Liver (tissue), 9 donors: ENCODE measurements around the gene SUCNR1. TPM values are rescaled to one million over a fixed set of nuclear protein-coding genes. Genes with fewer than 3 reads are reported as not detected.
A peak's percentile ranks its signal among the peaks of the same experiment; 100 is the strongest.

Experiments used
- DNase-seq: peaks from one replicate; pipeline ENCODE4 v3.0.0-alpha.2; 2017; ENCODE audit warnings: low spot score
- H3K27ac ChIP-seq, 2 donors: one replicate each; pipeline ENCODE4 v1.7.0; 2013; ENCODE audit warnings: inconsistent platforms in 2 of 2, low read length in 2 of 2, control low read depth in 1 of 2, low read depth in 1 of 2, mild to moderate bottlenecking in 1 of 2
- H3K27me3 ChIP-seq, 4 donors: one replicate each; pipeline versions ENCODE4 v1.6.1 to v1.7.0; 2013; ENCODE audit warnings: low read length in 3 of 4, inconsistent platforms in 1 of 4, mild to moderate bottlenecking in 1 of 4, moderate library complexity in 1 of 4; ENCODE audit not compliant: control insufficient read depth in 4 of 4, insufficient read depth in 4 of 4
- H3K36me3 ChIP-seq, 4 donors: one replicate each; pipeline versions ENCODE4 v1.6.1 to v1.7.0; 2013; ENCODE audit warnings: low read length in 3 of 4, mild to moderate bottlenecking in 3 of 4, low read depth in 1 of 4, moderate library complexity in 1 of 4; ENCODE audit not compliant: control insufficient read depth in 4 of 4, insufficient read depth in 3 of 4
- H3K4me1 ChIP-seq, 4 donors: one replicate each; pipeline versions ENCODE4 v1.6.1 to v1.7.0; 2013; ENCODE audit warnings: low read length in 3 of 4, mild to moderate bottlenecking in 3 of 4, moderate library complexity in 1 of 4; ENCODE audit not compliant: control insufficient read depth in 4 of 4, insufficient read depth in 4 of 4
- H3K4me3 ChIP-seq, 3 donors: one replicate each; pipeline versions ENCODE4 v1.6.1 to v1.7.0; 2013; ENCODE audit warnings: low read length in 3 of 3, control low read depth in 1 of 3, low read depth in 1 of 3, mild to moderate bottlenecking in 1 of 3
- H3K9ac ChIP-seq, 2 donors: one replicate each; pipeline ENCODE4 v1.7.0; 2013; ENCODE audit warnings: low read length in 2 of 2, mild to moderate bottlenecking in 2 of 2, moderate library complexity in 2 of 2, control low read depth in 1 of 2, low read depth in 1 of 2
- H3K9me3 ChIP-seq, 4 donors: one replicate each; pipeline versions ENCODE4 v1.6.1 to v1.7.0; 2013; ENCODE audit warnings: low read length in 3 of 4; ENCODE audit not compliant: control insufficient read depth in 4 of 4
- EGR1 ChIP-seq, 2 donors: IDR thresholded peaks; 2 replicates each; pipeline ENCODE4 v1.6.1; 2016 to 2018; ENCODE audit warnings: antibody characterized with exemption in 2 of 2, low read depth in 2 of 2
- FOXA1 ChIP-seq: IDR thresholded peaks from 2 replicates; pipeline ENCODE4 v1.6.1; 2016; ENCODE audit warnings: antibody characterized with exemption
- GABPA ChIP-seq, 2 donors: IDR thresholded peaks in 1 of 2; conservative IDR thresholded peaks in 1 of 2; 2 replicates each; pipeline ENCODE4 v1.6.1; 2016; ENCODE audit warnings: antibody characterized with exemption in 2 of 2, mild to moderate bottlenecking in 1 of 2, moderate library complexity in 1 of 2
- HNF4A ChIP-seq, 2 donors: conservative IDR thresholded peaks; 2 replicates each; pipeline ENCODE4 v1.6.1; 2016; ENCODE audit warnings: antibody characterized with exemption in 2 of 2, mild to moderate bottlenecking in 2 of 2
- HNF4G ChIP-seq: IDR thresholded peaks from 2 replicates; pipeline ENCODE4 v1.6.1; 2016; ENCODE audit warnings: antibody characterized with exemption
- JUND ChIP-seq, 2 donors: IDR thresholded peaks; 2 replicates each; pipeline ENCODE4 v1.6.1; 2016; ENCODE audit warnings: antibody characterized with exemption in 2 of 2
- MAX ChIP-seq: IDR thresholded peaks from 2 replicates; pipeline ENCODE4 v1.6.1; 2016; ENCODE audit warnings: antibody characterized with exemption
- NR2F2 ChIP-seq: IDR thresholded peaks from 2 replicates; pipeline ENCODE4 v1.6.1; 2016; ENCODE audit warnings: antibody characterized with exemption
- RAD21 ChIP-seq, 2 donors: IDR thresholded peaks; 2 replicates each; pipeline ENCODE4 v1.6.1; 2016; ENCODE audit warnings: antibody characterized with exemption in 2 of 2, mild to moderate bottlenecking in 2 of 2
- RXRA ChIP-seq, 2 donors: IDR thresholded peaks; 2 replicates each; pipeline ENCODE4 v1.6.1; 2017 to 2018; ENCODE audit warnings: antibody characterized with exemption in 2 of 2, mild to moderate bottlenecking in 1 of 2
- SP1 ChIP-seq: IDR thresholded peaks from 2 replicates; pipeline ENCODE4 v1.6.1; 2018; ENCODE audit warnings: antibody characterized with exemption, mild to moderate bottlenecking
- TAF1 ChIP-seq: conservative IDR thresholded peaks from 2 replicates; pipeline ENCODE4 v1.6.1; 2016; ENCODE audit warnings: antibody characterized with exemption, mild to moderate bottlenecking
- YY1 ChIP-seq: IDR thresholded peaks from 2 replicates; pipeline ENCODE4 v1.6.1; 2016; ENCODE audit warnings: antibody characterized with exemption, mild to moderate bottlenecking
- ZBTB33 ChIP-seq: IDR thresholded peaks from 2 replicates; pipeline ENCODE4 v1.6.1; 2016; ENCODE audit warnings: antibody characterized with exemption
- WGBS: extraction: QIAGEN DNeasy Blood & Tissue Kit; methylation state at CpG from one replicate; pipeline ENCODE4 v1.1.7; 2013; 5-methylcytosine and 5-hydroxymethylcytosine counted together
- polyA plus RNA-seq, 2 donors: library from polyadenylated mRNA; stranded (reverse) in 1 of 2; unstranded in 1 of 2; fragments of 200-250 nt in 1 of 2; fragments of >200 nt in 1 of 2; fragmentation: Nextera tagmentation in 1 of 2; extraction: Ambion mirVana in 1 of 2; gene quantifications; one replicate each; pipeline versions ENCODE4 v1.2.1 to v1.2.3, GENCODE V29; 2013 to 2015
- total RNA-seq, 2 donors: library from RNA; depleted of rRNA; stranded (reverse); fragments of >200 nt; gene quantifications; one replicate each; pipeline ENCODE4 v1.2.3, GENCODE V29; 2014
- TF ChIP-seq, protein P1 (sequence below): IDR thresholded peaks from 2 replicates; pipeline ENCODE4 v1.6.1; 2016; ENCODE audit warnings: antibody characterized with exemption
- donor health status: healthy.
- donor health status: healthy.
- donor health status: healthy.
- donor health status: healthy.
- donor health status: healthy.

The SUCNR1 gene
- total and polyA plus RNA-seq, 4 donors, result 1.3 to 7.1 (median 3.5) TPM

DNA sequence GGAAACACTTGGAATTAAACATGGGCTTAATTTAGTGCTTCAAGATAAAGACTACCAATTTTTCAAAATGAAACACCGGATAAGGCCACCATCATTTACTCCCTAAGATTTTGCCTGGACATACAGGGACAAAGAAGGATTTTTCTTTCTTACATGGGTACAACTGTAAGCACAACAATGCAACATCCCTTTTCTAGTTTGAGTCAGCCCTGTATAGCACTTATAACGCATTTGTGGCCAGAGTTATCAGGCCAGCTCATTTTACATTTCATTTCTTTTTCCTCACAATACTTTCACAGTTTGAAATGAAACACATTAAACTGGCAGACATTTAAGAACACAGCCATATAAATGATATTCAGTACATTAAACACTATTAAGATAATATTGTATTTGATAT, 9.8 kb upstream of the SUCNR1 start:
- no peak for TF ChIP-seq JUND (IDR thresholded peaks at IDR 0.05)
- no peak for TF ChIP-seq RAD21 (IDR thresholded peaks at IDR 0.05)
- no peak for TF ChIP-seq NR2F2
- TF ChIP-seq EGR1 (IDR thresholded peaks at IDR 0.05; ENCODE audit: low read depth in 2 of 2), result no peak
- TF ChIP-seq MAX, result no peak
- TF ChIP-seq, protein P1, sequence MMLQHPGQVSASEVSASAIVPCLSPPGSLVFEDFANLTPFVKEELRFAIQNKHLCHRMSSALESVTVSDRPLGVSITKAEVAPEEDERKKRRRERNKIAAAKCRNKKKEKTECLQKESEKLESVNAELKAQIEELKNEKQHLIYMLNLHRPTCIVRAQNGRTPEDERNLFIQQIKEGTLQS, result no peak
- no peak for TF ChIP-seq HNF4A (conservative IDR thresholded peaks at IDR 0.05)
- no peak for TF ChIP-seq YY1
- WGBS, result 95% methylated on average over 2 of the region's 2 CpGs
- H3K4me1 ChIP-seq, result peaks cover 3 to 17% (median 9%) of the 10 kb centered on the region in 4 donors
- H3K9me3 ChIP-seq, result no peaks in the 10 kb centered on the region
- H3K27me3 ChIP-seq, result no peaks in the 10 kb centered on the region
- no peak for DNase-seq
- H3K9ac ChIP-seq, result no peak overlapping the region
- H3K36me3 ChIP-seq, result no peaks in the 10 kb centered on the region
- H3K4me3 ChIP-seq, result no peak overlapping the region
- H3K27ac ChIP-seq, result no peak overlapping the region

GRCh38 chr3:151864423-151865101, 8.9 kb upstream of the SUCNR1 start:
- H3K4me3 ChIP-seq, result no peak overlapping the region
- no peaks in the 10 kb centered on the region for H3K27me3 ChIP-seq
- no peaks in the 10 kb centered on the region for H3K9me3 ChIP-seq
- TF ChIP-seq SP1 (no peak), JUND (IDR thresholded peaks at IDR 0.05) (peak; percentile 67 to 73)
- WGBS, result 68% methylated on average over 4 of the region's 4 CpGs
- no peak overlapping the region for H3K27ac ChIP-seq
- no peak overlapping the region for H3K9ac ChIP-seq
- DNase-seq, result no peak
- H3K4me1 ChIP-seq, result peaks cover 3 to 13% (median 9%) of the 10 kb centered on the region in 4 donors
- H3K36me3 ChIP-seq, result no peaks in the 10 kb centered on the region

DNA sequence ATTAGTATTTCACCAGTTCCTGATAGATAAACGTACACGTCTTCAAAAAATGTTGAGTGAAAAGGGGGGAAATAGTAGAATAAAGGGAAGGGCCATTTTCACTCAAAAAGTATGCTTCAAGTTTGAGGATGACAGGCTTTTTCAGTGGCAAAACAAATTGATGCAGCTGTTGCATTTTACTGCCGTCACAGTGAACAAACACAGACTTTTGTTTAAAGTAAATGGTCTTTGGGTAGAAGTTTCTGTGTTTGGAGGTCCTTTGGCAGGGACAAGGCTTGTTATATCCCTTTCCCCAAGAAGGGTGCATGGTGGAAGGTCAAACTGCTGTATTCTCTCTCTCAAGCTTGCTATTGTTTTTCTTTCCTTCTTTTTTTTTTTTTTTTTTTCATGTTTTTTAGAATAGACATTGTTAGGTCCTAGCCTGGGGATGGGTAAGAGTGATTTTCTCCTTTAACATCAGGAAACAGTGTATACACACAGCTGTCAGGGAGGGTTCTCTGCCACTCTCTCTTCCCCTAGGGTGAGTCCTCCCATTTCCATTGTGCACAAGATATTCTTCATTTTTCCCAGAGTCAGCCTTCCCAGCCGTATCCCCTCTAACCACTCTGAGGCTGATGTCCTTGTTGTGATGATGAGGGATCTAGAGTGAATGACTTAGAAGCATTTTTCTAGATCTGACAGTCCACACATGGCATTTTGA, 6.6 kb upstream of the SUCNR1 start:
- Histone ChIP-seq H3K9ac (no peak overlapping the region), H3K27ac (no peak overlapping the region)

More for the DNA sequence above, 6.6 kb upstream of the SUCNR1 start:
- Histone ChIP-seq H3K4me1 (peaks cover 0 to 5% (median under 1%) of the 10 kb centered on the region in 4 donors), H3K4me3 (no peak overlapping the region), H3K27me3 (no peaks in the 10 kb centered on the region), H3K36me3 (no peaks in the 10 kb centered on the region), H3K9me3 (no peaks in the 10 kb centered on the region)
- TF ChIP-seq HNF4A (conservative IDR thresholded peaks at IDR 0.05), result no peak
- TF ChIP-seq GABPA (IDR thresholded peaks at IDR 0.05 in 1 of 2, conservative IDR thresholded peaks at IDR 0.05 in 1 of 2), result no peak
- no peak for TF ChIP-seq FOXA1
- TF ChIP-seq HNF4G, result no peak
- TF ChIP-seq RXRA (IDR thresholded peaks at IDR 0.05), result no peak
- no peak for TF ChIP-seq MAX
- TF ChIP-seq ZBTB33, result no peak
- no peak for TF ChIP-seq SP1
- TF ChIP-seq TAF1, result no peak
- no peak for TF ChIP-seq EGR1 (IDR thresholded peaks at IDR 0.05; ENCODE audit: low read depth in 2 of 2)
- DNase-seq, result no peak
- 90% methylated on average over 4 of the region's 4 CpGs for WGBS
